GM18861 (cell line): ENCODE measurements around the gene EFCAB6.
"Not testable (repeated sequence)": the region's sequence is repeated elsewhere in the genome, so short reads cannot be mapped to it uniquely, and the experiment has no call there.

Experiments used
- ATAC-seq: cut with Tn5 transposase; IDR thresholded peaks from one replicate; pipeline ENCODE4 v1.9.1; 2021; ENCODE audit not compliant: unreplicated experiment

Gene EFCAB6

GRCh38 chr22:43722444-43722843, 89.7 kb downstream of the EFCAB6 start:
- ATAC-seq = no peak

GRCh38 chr22:43720716-43721115, 91.4 kb downstream of the EFCAB6 start:
- no peak for ATAC-seq

GRCh38 chr22:43714104-43714503, 98.0 kb downstream of the EFCAB6 start:
- ATAC-seq = no peak

GRCh38 chr22:43711681-43712080, 100.4 kb downstream of the EFCAB6 start:
- no peak for ATAC-seq

GRCh38 chr22:43707648-43708047, 104.5 kb downstream of the EFCAB6 start:
- ATAC-seq = no peak

GRCh38 chr22:43706571-43707328, 105.4 kb downstream of the EFCAB6 start:
- no peak for ATAC-seq

GRCh38 chr22:43706151-43706550, 106.0 kb downstream of the EFCAB6 start:
- ATAC-seq = no peak

GRCh38 chr22:43704051-43704450, 108.1 kb downstream of the EFCAB6 start:
- ATAC-seq = no peak

- ATAC-seq = no peak
Measured at GRCh38 chr22:43698403-43698802, 113.7 kb downstream of the EFCAB6 start.

GRCh38 chr22:43697894-43698293, 114.2 kb downstream of the EFCAB6 start:
- no peak for ATAC-seq

GRCh38 chr22:43693249-43693648, 118.9 kb downstream of the EFCAB6 start:
- ATAC-seq = no peak

- ATAC-seq = no peak
Measured at GRCh38 chr22:43689356-43689755, 122.7 kb downstream of the EFCAB6 start.

- no peak for ATAC-seq
Measured at GRCh38 chr22:43682851-43683250, 129.3 kb downstream of the EFCAB6 start.

- no peak for ATAC-seq
Measured at GRCh38 chr22:43681731-43682360, 130.3 kb downstream of the EFCAB6 start.

- ATAC-seq = no peak
Measured at GRCh38 chr22:43670513-43670912, 141.6 kb downstream of the EFCAB6 start.

- ATAC-seq = no peak
Measured at GRCh38 chr22:43669190-43669589, 142.9 kb downstream of the EFCAB6 start.

- no peak for ATAC-seq
Measured at GRCh38 chr22:43667656-43668055, 144.4 kb downstream of the EFCAB6 start.

- ATAC-seq = no peak
Measured at GRCh38 chr22:43666457-43666856, 145.6 kb downstream of the EFCAB6 start.

- no peak for ATAC-seq
Measured at GRCh38 chr22:43658823-43659222, 153.3 kb downstream of the EFCAB6 start.

GRCh38 chr22:43656581-43656980, 155.5 kb downstream of the EFCAB6 start:
- not testable (repeated sequence) for ATAC-seq

GRCh38 chr22:43654271-43654670, 157.8 kb downstream of the EFCAB6 start:
- ATAC-seq = no peak

GRCh38 chr22:43652845-43653244, 159.3 kb downstream of the EFCAB6 start:
- no peak for ATAC-seq

GRCh38 chr22:43643387-43643786, 168.7 kb downstream of the EFCAB6 start:
- no peak for ATAC-seq
